Measurements from ENCODE around the gene FBXO4.

DNA sequence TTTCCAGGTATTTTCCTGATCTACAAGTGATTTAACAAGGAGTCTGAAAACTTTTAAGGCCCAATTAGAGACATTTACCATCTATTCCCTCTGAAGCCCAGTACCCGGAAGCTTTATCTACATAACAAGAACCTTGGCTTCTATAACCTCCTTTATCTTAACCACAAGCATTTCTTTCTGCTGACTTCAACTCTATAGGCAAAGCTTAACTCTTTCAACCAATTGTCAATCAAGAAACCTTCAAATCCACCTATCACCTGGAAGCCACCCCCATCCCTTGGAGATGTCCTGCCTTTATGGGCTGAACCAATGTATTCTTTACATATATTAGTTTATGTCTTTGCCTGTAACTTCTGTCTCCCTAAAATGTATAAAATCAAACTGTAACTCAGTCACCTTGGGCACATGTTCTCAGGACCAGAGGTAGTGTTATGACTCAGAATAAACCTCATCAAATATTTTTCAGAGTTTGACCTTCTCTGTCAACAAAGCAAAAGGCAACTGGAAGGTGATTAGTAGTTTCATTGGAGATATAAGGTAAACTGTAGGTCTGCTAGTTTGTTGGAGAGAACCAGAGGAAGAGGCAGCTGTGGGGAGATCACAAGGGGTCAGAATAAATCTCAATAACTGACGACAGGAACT is 33.9 kb upstream of the FBXO4 start:
- TF ChIP-seq POLR2A (IDR thresholded peaks at IDR 0.05) (no peak), CTCF (IDR thresholded peaks at IDR 0.05 in 4 of 5, conservative IDR thresholded peaks at IDR 0.05 in 1 of 5) (no peak)

Data from gastrocnemius medialis (tissue), 4 donors.